Activated CD8-positive, alpha-beta memory T cell treated with anti-CD3 and anti-CD28 coated beads for 48 hours (primary cell): Measurements from ENCODE around the gene PIK3R6.
"Not testable (repeated sequence)": the region's sequence is repeated elsewhere in the genome, so short reads cannot be mapped to it uniquely, and the experiment has no call there.

Experiments used
- DNase-seq, 3 experiments: peaks; one replicate each; pipeline ENCODE4 v3.0.0-alpha.2; 2020; ENCODE audit warnings: low read depth in 2 of 3, low spot score in 2 of 3

Gene PIK3R6

GRCh38 chr17:8829036-8829941, 38.2 kb downstream of the PIK3R6 start:
- DNase-seq = no peak

- DNase-seq = no peak
These were observed 39.0 kb downstream of the PIK3R6 start for GRCh38 chr17:8828517-8828875.

- DNase-seq = no peak
These were observed 40.6 kb downstream of the PIK3R6 start for GRCh38 chr17:8826808-8827435.

- no peak for DNase-seq
These were observed 41.7 kb downstream of the PIK3R6 start for GRCh38 chr17:8825802-8826201.

GRCh38 chr17:8823279-8823678, 44.2 kb downstream of the PIK3R6 start:
- no peak for DNase-seq

GRCh38 chr17:8822401-8823035, 45.0 kb downstream of the PIK3R6 start:
- no peak for DNase-seq

- no peak for DNase-seq
These were observed 45.9 kb downstream of the PIK3R6 start for GRCh38 chr17:8821446-8822105.

GRCh38 chr17:8820311-8821010, 47.0 kb downstream of the PIK3R6 start:
- no peak for DNase-seq

- DNase-seq = no peak
These were observed 48.7 kb downstream of the PIK3R6 start for GRCh38 chr17:8818654-8819330.

GRCh38 chr17:8818047-8818446, 49.4 kb downstream of the PIK3R6 start:
- DNase-seq = no peak

GRCh38 chr17:8806926-8807550, 60.4 kb downstream of the PIK3R6 start:
- DNase-seq = no peak

GRCh38 chr17:8806253-8806925, 61.1 kb downstream of the PIK3R6 start:
- no peak for DNase-seq

- not testable (repeated sequence) for DNase-seq
These were observed 62.1 kb downstream of the PIK3R6 start for GRCh38 chr17:8805396-8805795.

GRCh38 chr17:8803531-8804420, 63.7 kb downstream of the PIK3R6 start:
- DNase-seq = no peak

- DNase-seq = no peak
These were observed 66.2 kb downstream of the PIK3R6 start for GRCh38 chr17:8801135-8801840.

GRCh38 chr17:8800656-8801055, 66.8 kb downstream of the PIK3R6 start:
- no peak for DNase-seq

- DNase-seq = no peak
These were observed 67.8 kb downstream of the PIK3R6 start for GRCh38 chr17:8799570-8800212.
